Stimulated activated CD4-positive, alpha-beta T cell treated with anti-CD3 and anti-CD28 coated beads, TNF-alpha, amount 100 ng/mL, for 24 hours (primary cell): ENCODE results near the gene DAB2IP.

Source experiments
- DNase-seq, 3 experiments: peaks; one replicate each; pipeline ENCODE4 v3.0.0-alpha.2; 2020; ENCODE audit warnings: low read depth in 3 of 3

Gene DAB2IP

GRCh38 chr9:121625590-121625989, 25.8 kb upstream of the DAB2IP start:
- DNase-seq: no peak

GRCh38 chr9:121626012-121626411, 25.4 kb upstream of the DAB2IP start:
- DNase-seq: no peak

GRCh38 chr9:121627427-121627826, 24.0 kb upstream of the DAB2IP start:
- DNase-seq: no peak

- DNase-seq: no peak
Observed at GRCh38 chr9:121628401-121628800, 23.0 kb upstream of the DAB2IP start.

DNA sequence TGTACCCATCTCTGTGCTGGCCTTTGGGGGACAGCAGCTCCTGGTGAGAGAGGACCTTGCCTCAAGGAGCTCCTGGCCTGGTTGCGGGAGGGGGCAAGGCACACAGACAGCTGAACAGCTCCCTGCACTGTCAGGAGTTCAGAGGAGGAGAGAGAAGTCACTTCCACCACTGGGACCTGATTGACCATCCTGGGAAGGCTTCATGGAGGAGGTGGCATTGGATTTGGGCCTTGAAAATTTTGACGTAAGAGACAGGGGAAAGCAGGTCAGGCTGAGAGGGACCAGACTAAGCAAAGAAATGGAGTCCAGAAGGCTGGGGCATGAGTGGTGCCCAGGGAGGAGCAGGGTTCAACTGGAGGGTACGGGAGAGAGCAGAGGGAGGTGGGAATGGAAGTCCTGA, 20.3 kb upstream of the DAB2IP start:
- DNase-seq: no peak

- DNase-seq: no peak
Observed at GRCh38 chr9:121631978-121632418, 19.4 kb upstream of the DAB2IP start.

GRCh38 chr9:121633119-121633714, 18.2 kb upstream of the DAB2IP start:
- DNase-seq: no peak

- DNase-seq: no peak
Observed at GRCh38 chr9:121633736-121634135, 17.7 kb upstream of the DAB2IP start.

DNA sequence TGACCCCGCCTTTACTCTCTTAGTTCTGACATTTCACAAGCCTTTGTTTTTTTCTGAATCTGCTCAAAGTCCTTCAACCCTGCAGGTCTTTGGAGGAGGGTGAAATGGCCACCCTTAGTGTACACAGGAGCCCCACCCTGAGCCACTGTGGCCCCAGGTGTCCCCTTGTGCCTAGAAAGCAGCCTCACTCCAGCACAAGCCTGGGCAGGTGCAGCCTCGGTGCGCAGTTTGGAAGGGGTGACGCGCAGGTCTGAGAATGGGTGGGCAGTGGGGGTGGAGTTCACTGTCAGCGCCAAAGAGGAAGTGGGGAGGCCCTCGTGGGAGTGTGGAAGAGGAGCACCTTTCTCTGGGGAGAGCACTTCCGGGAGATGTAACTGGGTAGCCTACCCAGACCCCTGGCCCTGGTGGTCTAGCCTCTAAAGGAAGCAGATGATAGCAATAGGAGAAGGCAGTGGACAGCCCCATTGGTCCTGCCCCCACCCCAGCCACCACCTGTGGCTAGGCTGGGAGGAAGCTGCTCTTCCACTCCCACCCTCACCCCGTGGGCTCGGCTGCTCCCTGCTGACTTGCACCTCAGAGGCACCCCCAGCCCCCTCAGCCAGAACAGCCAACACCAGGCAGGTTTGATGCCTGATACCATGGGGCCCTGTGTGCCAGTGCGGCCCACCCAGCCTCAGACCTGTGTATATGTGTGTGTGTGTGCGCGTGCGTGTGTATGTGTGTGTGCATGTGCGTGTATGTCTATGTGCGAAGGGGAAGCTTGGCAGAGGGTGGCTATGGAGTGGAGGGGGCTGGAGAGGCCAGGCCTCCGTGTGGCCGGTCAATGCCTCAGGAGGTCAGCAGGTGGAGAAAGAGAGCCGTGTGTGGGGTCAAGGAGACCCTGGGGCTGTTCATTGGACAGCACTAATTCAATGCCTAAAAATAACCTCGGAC, 16.8 kb upstream of the DAB2IP start:
- peak in 1 of 3 experiments; percentile 9 for DNase-seq

GRCh38 chr9:121635300-121635876, 16.0 kb upstream of the DAB2IP start:
- no peak for DNase-seq

DNA sequence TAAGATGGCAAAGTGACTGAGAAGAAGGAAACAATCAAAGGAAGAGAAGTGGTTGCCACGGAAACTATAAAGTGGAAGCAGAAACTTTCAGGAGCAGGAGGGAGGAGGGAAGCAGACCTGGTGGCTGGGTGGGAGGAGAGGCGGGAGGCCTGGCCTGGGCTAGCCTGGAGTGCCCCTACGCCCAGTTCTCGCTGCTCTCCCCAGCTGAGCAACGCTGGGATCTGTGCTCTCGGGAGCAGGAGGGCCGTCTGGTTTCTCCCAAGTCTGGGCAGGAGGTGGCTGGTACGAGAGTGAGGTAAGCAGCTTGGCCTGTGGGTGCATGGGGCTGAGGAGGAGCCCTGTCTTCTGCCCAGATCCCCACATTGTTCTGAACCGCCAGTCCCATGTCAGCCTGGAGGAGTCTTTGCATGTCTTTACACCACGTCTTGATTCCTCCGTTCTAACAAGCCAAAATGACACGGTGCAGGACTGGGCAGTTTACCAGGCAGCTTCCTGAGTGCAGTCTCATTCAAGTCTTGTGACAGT, 15.0 kb upstream of the DAB2IP start:
- no peak for DNase-seq

DNA sequence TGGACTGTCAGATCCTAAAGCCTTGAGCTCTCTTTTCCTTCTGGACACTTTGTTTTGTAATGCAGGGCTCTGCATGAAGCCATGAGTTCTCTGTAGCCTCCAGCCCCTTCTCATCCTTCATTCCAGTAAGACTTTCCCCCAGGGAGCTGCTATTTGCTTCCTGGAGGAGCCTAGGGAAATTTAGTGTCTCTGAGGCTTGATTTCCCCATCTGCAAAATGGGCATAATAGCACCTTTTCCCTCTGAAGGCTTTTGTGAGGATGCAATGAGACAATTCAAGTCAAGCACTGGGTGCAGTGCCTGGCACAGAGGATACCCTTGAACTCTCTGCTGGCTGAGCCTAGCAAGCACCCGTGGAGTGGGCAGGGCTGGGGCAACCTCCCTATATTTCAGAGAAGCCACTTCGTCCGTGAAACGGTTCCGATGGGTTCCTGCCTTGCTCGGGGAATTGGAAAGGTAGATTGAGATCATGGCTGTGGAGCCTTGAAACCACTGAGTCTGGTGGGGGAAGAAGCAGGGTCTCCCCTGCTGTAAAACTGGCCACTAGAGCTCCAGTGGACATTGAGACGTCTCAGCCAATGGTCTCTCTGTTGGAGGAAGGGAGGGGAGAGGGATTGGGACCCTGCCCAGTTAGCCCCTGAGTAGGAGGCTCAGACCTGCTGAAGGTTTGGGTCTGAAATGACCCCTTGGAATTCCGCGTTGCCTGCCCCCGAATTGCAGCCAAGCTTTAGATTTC, 14.3 kb upstream of the DAB2IP start:
- no peak for DNase-seq

GRCh38 chr9:121637713-121638220, 13.7 kb upstream of the DAB2IP start:
- DNase-seq: no peak

GRCh38 chr9:121638399-121638798, 13.0 kb upstream of the DAB2IP start:
- DNase-seq: no peak

DNA sequence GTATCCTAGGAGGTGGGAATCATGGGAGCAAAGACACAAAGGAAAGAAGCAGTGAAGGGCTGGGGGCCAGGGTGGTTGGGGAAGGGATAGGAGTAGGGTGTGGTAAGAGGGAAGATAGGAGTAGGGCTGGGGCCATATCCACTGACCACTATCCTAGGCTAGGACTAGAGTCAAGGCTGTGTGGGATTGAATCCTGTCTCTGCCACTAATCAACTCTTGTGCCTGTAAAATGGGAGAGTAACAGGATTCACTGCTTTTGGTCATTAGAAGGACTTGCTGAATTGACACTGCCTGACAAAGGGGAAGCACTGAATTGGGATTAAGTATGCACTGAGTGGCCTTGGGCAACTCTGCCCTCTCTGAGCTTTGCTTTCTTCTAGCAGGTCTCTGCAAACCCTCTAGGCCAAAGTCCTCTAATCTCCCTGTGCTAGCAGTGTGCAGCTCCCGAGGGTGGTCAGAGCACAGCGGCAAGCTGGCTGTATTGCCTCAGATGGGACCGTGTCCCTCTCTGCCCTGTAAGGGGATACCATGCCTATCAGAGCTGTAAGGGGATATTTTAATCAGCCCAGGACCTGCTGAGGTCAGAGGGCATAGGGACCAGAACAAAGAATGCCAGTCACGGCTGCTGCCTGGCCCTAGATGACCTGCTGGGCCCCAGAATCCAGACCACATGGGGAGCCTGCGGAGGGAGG, 12.4 kb upstream of the DAB2IP start:
- DNase-seq: no peak

DNA sequence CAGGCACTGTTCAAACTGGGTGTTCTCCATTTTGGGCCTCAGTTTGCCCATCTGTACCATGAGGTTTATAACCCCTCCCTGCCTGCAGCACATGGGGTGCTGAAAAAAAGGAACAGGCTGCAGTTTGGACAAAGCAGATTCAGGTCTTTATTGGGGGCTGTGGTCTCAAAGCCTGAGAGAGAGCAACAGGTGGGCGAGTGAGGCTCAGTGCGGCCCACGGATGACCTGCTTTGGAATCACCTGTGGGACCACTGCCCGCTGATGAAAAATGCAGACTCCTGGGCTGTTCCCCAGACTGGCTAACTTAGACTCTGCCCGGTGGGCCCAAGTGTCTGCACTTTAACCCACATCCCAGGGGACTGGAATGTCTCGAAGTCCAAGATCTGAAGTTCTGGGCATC, 11.8 kb upstream of the DAB2IP start:
- no peak for DNase-seq

- DNase-seq: peak in 1 of 3 experiments; percentile 41
Observed at GRCh38 chr9:121640076-121640475, 11.4 kb upstream of the DAB2IP start.

DNA sequence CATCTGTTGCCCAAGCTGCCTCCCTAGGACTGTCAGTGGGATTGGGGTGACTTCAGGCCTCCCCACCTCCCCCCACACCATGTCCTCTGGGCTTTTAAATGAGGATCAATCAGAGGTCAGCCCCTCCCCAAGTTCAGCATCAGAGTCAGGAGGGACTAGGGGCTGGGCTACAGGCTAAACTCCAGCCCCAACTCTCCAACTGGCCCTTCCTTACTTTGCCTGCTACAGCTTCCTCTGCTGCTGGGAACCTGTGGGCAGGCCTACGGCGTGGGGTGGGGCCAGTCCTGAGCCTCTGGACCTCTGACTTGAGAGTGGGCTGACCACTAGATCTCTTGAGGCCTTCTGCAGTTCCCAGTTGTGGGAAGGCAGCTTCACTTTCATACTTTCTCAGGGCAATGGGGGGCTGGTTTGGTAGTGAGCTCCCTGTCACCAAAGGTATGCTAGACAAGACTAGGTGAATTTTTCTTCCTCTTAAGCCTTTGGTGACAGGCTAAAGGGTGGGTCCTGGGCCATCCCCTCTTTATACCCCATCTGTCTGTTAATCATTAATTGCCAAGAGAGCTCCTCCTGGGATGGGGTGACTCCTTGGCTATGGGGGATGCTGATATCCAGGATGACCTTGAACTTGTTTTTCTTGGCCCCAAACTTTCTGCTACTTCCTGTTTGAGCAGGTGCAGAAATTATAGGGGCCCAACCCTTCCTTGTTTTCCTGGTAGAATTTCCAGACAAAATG, 10.8 kb upstream of the DAB2IP start:
- no peak for DNase-seq

GRCh38 chr9:121641224-121641611, 10.2 kb upstream of the DAB2IP start:
- no peak for DNase-seq

DNA sequence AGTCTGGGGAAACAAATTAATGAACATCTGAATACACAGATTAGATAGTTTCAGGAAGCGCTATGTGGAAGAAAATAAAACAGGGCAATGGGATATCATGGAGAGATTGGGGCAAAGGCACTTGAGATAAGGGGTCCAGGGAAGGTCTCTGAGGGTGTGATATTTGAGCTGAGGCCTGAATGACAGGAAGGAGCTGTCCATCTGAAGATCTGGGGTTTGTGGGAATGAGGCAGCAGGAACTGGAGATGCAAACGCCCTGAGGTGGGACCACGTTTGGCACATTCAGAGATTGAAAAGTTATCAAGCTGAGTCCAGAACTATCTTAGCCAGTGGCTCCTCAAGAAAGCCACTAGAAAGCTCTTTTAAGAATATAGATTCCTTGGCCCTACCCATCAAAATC, 8.7 kb upstream of the DAB2IP start:
- no peak for DNase-seq
